GM15510 (cell line): ENCODE results near the gene SDHAF1.

ENCODE experiments used
- POLR2A ChIP-seq: IDR thresholded peaks from 3 replicates; pipeline ENCODE4 v1.6.1; 2011; ENCODE audit warnings: borderline replicate concordance; ENCODE audit not compliant: insufficient read length; ENCODE audit errors: extremely low read depth

SDHAF1 gene

GRCh38 chr19:35995048-35995993, at the start of gene SDHAF1:
Gene SDHAF1 (plus strand): TSS chr19:35995188. CDS start chr19:35995275, 87 bp downstream.
- peak; percentile 76 for TF ChIP-seq POLR2A

- no peak for TF ChIP-seq POLR2A
Observed at GRCh38 chr19:35946203-35946602, 48.8 kb upstream of the SDHAF1 start.

- no peak for TF ChIP-seq POLR2A
Observed at GRCh38 chr19:35949131-35949530, 45.9 kb upstream of the SDHAF1 start.

DNA sequence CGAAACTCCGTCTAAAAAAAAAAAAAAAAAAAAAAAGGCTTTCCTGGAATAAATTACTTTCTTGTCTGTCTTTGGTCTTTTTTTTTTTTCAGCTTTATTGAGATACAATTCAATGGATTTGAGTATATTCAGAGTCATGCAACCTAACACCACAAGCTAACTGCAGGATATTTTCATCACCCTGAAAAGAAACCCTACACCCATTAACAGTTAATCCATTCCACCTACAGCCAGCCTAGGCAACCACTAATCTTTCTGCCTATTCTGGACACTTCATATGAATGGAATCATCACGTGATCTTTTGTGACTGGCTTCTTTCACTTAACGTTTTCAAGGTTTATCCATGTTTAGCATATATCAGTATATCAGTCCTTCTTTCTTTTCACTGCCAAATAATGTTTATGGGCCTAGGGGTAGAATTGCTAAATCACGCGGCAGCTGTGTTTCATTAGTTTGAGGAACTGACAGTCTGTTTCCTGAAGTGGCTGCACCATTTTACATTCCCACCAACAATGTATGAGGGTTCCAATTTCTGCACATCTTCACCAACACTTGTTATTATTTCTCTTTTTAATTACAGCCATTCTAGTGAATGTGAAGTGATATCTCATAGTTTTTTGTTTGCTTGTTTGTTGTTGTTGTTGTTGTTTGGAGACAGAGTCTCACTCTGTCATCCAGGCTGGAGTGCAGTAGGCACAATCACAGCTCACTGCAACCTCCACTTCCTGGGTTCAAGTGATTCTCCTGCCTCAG, 38.9 kb upstream of the SDHAF1 start:
- no peak for TF ChIP-seq POLR2A

DNA sequence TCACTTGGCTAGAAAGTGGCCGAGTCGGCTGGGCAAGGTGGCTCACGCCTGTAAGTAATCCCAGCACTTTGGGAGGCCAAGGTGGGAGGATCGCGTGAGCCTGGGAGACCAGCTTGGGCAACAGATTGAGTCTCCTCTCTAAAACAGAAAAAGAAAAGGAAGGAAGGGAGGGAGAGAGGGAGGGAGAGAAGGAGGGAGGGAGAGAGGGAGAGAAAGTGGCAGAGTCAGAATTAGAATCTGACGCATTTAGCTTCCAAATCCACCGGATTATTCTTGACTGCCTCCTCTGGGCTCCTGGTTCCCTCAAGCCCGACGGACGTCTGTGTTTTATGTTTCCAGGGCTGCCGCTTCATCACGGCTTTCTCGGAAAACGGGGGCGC, 36.3 kb upstream of the SDHAF1 start:
- no peak for TF ChIP-seq POLR2A

DNA sequence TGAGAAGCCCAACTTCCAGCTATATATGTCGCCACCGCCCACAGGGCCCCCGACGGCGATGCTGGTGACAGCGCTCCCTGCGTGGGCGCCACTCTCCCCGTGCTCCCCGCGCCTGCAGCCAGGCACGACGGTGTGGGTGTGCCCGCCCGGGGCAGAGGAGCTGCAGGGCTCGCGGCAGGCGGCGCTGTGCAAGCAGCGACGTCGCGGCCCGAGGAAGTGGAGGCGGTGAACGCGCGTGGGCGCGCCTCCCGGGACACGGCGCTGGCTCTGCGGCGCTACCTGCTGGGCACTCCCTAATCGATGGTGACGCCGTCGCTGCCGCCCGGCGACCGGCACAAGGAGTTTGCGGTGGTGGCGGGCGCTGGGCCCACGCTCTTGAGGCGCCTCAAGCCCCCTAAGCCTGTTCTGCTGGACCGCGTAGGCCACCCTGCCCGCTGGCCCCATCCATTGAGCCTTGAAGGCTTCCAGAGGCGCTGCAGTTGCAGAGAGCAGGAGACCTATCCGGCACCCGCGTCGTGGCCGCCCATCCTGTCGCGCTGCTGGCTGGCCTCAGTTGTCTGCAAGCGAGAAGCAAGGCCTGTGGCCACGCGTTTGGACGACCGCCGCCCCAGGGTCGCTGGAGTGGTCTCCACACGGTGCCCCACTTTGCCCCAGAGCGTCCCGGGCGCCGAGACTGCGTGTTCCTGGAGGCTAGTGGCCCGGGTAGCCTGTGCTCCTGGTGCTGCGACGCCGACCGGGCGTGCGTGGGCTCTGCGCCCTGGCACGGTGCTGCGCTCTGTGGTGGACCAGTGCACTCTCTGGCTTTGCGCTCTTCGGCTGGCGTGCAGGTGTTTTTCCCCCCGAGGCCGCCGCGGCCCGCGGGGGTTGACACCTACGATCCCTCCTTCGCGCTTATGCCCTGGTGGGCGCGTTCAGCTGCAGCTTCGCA, 35.7 kb upstream of the SDHAF1 start:
- no peak for TF ChIP-seq POLR2A

GRCh38 chr19:35959968-35960320, 35.0 kb upstream of the SDHAF1 start:
- no peak for TF ChIP-seq POLR2A

DNA sequence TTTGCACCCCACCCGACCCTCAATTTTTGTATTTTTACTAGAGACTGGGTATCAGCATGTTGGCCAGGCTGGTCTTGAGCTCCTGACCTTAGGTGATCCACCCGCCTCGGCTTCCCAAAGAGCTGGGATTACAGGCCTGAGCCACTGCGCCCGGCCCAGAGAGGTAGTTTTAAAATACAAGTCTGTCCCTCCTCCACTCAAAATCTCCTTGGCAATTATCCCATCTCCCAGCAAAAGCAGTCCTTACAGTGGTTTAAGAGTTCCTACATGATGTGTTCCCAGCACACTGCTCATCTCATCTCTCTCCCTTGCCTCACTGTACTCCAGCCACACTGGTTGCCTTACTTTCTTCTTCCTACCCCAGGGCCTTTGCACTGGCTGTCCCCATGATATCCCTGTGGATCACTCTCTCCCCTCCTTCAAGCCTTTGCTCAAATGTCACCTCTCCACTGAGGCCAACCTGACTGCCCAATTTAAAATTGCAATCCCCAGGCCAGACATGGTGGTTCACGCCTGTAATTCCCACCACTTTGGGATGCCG, 34.5 kb upstream of the SDHAF1 start:
- no peak for TF ChIP-seq POLR2A

- no peak for TF ChIP-seq POLR2A
Observed at GRCh38 chr19:35963514-35963913, 31.5 kb upstream of the SDHAF1 start.

DNA sequence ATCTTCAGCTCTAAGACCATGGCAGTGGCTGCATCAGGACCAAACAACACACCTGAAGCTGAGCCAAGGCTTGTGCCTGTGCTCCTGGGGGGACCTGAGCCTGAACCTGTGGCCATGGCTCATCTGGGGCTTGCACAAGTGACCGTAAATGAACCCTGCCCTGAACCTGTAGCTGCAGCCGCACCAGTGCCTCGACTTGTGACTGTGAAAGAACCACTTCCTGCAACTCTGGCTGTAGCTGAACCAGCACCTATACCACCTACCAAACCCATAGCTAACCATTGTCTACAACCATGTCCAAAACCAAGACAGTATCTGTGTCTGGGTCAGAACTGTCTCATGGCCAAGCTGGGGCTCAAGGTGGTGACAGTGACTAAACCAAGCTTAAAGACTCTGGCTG, 28.2 kb upstream of the SDHAF1 start:
- TF ChIP-seq POLR2A: no peak

DNA sequence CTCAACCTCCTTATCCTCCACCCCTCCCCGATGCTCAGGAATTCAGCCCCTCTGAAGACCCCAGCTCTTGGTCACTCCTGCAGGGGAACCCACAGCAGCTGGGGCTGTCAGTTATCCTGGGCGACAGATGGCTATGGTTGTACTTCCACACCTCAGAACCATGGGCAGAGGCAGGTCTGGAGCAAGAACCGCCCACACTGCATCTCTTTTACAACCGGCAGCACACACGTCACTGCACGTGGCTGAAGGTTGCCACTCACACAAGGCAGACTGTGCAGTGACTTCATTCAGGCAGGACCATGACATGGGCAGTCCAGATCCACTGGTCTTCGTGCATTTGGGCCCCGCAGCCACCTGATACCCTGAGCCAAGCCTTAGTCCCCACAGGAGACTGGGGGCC, 21.5 kb upstream of the SDHAF1 start:
- TF ChIP-seq POLR2A: no peak

GRCh38 chr19:35975608-35976214, 19.3 kb upstream of the SDHAF1 start:
- TF ChIP-seq POLR2A: no peak

DNA sequence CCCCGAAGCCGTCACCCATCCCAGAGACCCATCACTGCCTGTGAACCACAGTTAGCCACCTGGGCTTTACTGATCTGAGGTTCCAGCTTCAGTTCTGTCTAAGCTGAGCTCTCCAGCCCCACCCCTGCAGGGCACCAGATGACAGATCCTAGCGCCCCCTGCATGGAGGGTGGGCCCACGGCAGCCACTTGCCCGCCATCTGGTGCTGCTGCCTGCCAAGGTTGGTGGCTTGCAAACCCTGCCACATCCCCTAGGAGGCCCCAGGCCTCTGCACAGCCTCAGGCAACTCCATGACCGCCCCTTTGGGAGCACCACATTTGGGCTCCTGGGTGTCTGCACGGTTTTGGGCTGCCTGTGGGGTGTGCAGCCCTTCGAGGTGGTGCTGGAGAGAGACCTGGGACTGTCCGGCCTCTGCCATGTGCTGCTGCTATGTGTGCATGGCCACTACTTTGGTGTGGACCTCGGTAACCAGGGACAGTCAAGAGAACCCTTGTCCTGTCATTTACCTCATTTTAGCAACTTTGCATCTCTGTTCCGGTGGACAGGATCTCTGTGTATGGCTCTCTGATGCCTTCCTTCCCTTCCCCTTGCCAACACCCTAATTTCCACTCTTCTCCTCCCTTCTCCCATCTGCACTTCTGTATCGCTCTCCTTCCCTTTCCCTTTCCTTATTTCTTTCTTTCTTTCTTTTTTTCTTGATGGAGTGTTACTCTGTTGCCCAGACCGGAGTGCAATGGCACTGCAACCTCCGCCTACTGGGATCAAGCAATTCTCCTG, 17.4 kb upstream of the SDHAF1 start:
- TF ChIP-seq POLR2A: no peak
